NCI-H748 (cell line): ENCODE measurements around the gene CORO1C.
"Not testable (repeated sequence)": the region's sequence is repeated elsewhere in the genome, so short reads cannot be mapped to it uniquely, and the experiment has no call there.

Experiments
- DNase-seq: peaks from one replicate; lab custom pipeline; 2025; ENCODE audit not compliant: unreplicated experiment; lab: John Stamatoyannopoulos, UW

Gene CORO1C

DNA sequence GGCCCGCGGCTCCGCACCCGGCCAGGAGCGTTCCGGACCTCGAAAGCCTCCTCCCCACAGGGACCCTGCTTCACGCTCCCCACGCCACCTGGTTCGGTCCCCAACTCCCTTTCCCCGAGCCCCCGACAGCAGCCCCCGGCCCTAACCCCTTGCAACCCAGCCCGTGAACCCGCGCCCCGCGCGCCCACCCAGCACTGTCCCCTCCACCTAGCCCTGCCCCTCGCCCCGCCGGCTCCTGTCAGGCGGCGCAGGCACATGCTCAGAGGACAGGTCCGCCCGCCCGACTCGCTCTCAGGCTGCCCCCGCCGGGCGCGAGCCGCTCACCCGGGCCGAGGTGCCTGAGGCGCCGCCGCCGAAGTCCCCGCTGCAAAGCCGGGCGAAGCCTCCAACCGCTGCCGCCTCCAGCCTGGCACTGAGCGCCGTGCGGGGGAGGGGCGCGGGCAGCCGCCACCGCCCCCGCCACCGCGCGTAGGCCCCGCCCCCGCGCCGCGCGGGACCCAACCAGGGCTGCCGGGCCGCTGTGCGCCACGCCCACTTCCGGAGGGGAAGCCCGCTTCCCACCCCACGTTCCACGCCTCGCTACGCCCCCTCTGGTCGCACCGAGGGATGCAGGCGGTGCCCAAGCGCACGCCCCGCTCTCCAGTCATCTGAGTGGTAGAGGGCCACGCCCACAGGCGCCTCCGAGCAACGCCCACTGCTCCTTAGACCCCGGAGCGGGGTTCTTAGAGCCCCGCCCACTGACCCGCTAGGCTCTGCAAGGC is at the start of gene CORO1C:
Gene CORO1C, minus strand, starts transcription at position 414 of the 761 bp plus-strand sequence. CDS start 30,200 bp downstream, outside the sequence.
- peak; percentile 96 for DNase-seq

- DNase-seq = peak; percentile 43
These were observed 48.8 kb upstream of the CORO1C start for GRCh38 chr12:108779998-108780688.

DNA sequence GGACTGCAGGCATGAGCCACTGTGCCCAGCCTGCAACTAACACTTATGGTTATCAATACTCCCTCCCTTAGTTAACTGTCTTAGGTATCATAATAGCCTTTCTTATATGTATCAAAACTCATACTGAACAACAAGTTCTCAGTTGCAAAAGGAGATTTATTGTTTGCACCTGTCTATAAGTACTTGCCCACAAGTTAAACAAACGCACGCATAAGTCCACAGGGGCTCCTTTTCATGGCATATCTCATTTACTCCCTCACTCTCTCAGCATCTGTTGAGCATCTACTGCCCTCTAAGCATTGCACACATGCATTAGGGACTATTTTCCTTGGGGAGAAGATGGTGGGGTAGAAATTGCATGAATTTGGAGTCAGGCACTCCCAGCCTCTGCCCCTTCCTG is 46.7 kb upstream of the CORO1C start:
- DNase-seq = peak; percentile 23

- DNase-seq = no peak
These were observed 45.8 kb upstream of the CORO1C start for GRCh38 chr12:108777156-108777555.

GRCh38 chr12:108773798-108774788 is 42.8 kb upstream of the CORO1C start:
- peak; percentile 85 for DNase-seq

DNA sequence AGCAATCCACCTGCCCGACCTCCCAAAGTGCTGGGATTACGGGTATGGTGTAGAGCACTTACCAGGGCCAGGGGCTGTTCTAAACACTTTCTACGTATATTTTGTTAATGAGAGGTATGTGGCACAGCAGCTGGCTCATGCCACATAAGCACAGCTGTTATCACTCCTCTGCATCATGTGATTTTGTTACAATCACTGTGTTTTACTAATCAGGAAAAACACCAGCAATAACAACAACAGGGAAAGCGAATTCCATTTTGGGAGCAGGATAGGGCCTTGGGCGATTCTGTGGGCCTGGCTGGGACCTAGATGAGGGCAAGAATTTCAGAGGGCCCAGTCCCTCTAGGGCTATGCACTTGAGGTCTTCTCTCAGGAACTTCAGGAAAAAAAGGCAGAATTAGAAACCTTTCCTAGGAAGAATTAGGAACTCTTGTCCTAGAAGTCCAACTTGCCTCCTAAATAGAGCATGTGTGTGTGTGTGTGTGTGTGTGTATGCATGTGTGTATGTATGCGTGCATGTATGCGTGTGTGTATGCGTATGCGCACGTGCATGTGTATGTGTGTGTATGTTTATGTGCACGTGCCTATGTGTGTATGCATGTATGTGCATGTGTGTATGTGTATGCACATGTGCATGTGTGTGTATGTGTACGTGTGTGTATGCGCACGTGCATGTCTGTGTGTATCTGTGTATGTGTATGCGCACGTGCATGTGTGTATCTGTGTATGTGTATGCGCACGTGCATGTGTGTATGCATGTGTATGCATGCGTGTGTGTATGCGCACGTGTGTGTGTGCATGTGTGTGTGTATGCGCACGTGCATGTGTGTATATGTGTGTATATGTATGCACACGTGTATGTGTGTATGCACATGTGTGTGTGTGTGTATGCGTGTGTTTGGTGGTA is 41.8 kb upstream of the CORO1C start:
- DNase-seq = no peak

GRCh38 chr12:108772247-108772646 is 40.9 kb upstream of the CORO1C start:
- no peak for DNase-seq

DNA sequence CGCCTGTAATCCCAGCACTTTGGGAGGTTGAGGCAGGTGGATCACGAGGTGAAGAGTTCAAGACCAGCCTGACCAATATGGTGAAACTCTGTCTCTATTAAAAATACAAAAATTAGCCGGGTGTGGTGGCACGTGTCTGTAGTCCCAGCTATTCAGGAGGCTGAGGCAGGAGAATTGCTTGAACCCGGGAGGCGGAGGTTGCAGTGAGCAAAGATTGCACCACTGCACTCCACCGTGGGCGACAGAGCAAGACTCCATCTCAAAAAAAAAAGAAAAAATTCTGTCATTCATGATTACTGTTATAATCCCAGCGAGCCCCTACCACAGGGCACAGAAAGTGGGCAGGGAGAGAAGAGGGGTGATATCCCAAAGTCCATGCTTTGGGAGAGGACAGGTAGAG is 40.5 kb upstream of the CORO1C start:
- not testable (repeated sequence) for DNase-seq

DNA sequence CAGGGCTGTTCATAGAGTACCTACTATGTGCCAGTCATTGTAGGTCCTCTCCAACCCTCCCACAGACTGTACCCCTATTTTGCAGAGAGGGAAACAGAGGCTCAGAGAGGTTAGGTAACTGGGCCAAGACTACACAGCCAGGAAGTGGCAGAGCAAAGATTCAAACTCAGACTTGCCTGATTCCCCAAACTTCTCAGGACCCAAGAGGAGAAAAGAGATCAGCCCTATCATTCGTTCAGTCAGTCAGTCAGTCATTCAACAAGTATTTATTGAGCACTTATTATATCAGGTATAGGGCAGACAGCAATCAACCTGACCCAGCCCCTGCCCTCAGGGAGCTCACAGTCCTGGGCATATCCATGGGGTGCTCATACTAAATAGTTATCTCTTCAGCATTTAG is 39.6 kb upstream of the CORO1C start:
- no peak for DNase-seq

GRCh38 chr12:108770269-108770829 is 39.0 kb upstream of the CORO1C start:
- no peak for DNase-seq

GRCh38 chr12:108768591-108769500 is 37.5 kb upstream of the CORO1C start:
- DNase-seq = no peak

GRCh38 chr12:108766294-108766693 is 35.0 kb upstream of the CORO1C start:
- DNase-seq = no peak

DNA sequence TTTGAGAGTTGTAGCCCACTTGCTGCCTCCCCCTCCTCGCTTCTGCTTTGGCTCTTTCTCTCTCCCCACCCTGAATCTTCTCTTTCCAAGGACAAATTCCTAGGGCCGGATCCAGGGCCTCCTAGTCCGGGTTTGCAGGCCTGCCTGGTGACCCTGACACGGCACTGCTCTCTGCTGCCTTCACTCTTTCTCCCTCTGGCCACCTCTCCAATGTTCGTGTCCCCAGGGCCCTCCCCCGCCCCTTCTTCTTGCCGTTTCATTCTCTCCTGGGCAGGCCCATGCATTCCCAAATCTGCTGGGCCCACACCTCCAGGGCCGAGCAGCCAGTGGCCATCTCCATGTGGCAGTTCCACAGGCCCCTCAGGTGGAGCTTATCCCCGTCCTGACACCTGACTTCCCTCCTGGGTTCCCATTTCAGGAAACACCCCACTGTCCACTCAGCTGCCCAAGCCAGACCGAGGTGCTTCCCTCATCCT is 34.0 kb upstream of the CORO1C start:
- no peak for DNase-seq

- no peak for DNase-seq
These were observed 33.4 kb upstream of the CORO1C start for GRCh38 chr12:108764540-108765288.

GRCh38 chr12:108761226-108761625 is 29.9 kb upstream of the CORO1C start:
- no peak for DNase-seq

- no peak for DNase-seq
These were observed 28.6 kb upstream of the CORO1C start for GRCh38 chr12:108759924-108760323.

DNA sequence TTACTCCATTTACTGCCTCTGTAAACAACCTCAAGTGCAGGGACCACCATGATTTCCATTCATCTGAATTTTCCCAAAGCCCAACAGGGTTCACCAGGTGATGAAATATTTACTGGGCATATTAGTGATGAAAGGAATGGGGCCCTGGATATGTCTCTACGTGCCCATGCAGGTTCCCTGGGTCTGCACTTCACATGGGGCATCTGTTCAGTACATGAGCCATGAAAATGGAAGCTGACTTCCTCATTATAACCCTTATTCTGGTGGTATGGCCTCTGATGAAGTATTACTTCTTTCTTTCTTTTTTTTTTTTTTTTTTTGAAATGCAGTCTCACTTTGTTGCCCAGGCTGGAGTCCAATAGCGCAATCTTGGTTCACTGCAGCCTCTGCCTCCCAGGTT is 26.5 kb upstream of the CORO1C start:
- peak; percentile 39 for DNase-seq

GRCh38 chr12:108756421-108756820 is 25.1 kb upstream of the CORO1C start:
- no peak for DNase-seq
